Ishikawa (cell line): ENCODE measurements around the gene PTPRM.

Source experiments
- CEBPB ChIP-seq: IDR thresholded peaks from 2 replicates; pipeline ENCODE4 v1.6.1; 2012
- CREB1 ChIP-seq: IDR thresholded peaks from 2 replicates; pipeline ENCODE4 v1.6.1; 2012; ENCODE audit warnings: low read depth
- EGR1 ChIP-seq: IDR thresholded peaks from 2 replicates; pipeline ENCODE4 v1.6.1; 2012
- EP300 ChIP-seq: IDR thresholded peaks from 2 replicates; pipeline ENCODE4 v1.6.1; 2012; ENCODE audit warnings: borderline replicate concordance
- FOXM1 ChIP-seq: IDR thresholded peaks from 2 replicates; pipeline ENCODE4 v1.6.1; 2012; ENCODE audit warnings: low read depth, borderline replicate concordance
- NFIC ChIP-seq: IDR thresholded peaks from 2 replicates; pipeline ENCODE4 v1.6.1; 2012
- RAD21 ChIP-seq: IDR thresholded peaks from 2 replicates; pipeline ENCODE4 v1.6.1; 2012; ENCODE audit warnings: low read depth
- TAF1 ChIP-seq: IDR thresholded peaks from 2 replicates; pipeline ENCODE4 v1.6.1; 2012; ENCODE audit warnings: low read depth, mild to moderate bottlenecking
- TCF12 ChIP-seq: IDR thresholded peaks from 2 replicates; pipeline ENCODE4 v1.6.1; 2012; ENCODE audit warnings: low read depth
- TEAD4 ChIP-seq: IDR thresholded peaks from 2 replicates; pipeline ENCODE4 v1.6.1; 2012
- YY1 ChIP-seq: IDR thresholded peaks from 2 replicates; pipeline ENCODE4 v1.6.1; 2012; ENCODE audit warnings: low read depth
- ZBTB7A ChIP-seq: IDR thresholded peaks from 2 replicates; pipeline ENCODE4 v1.6.1; 2012; ENCODE audit warnings: low read depth
- TF ChIP-seq, protein P1 (sequence below): IDR thresholded peaks from 2 replicates; pipeline ENCODE4 v1.6.1; 2012; ENCODE audit warnings: low read depth, mild to moderate bottlenecking
- TF ChIP-seq, protein P2 (sequence below): IDR thresholded peaks from 2 replicates; pipeline ENCODE4 v1.6.1; 2012
- TF ChIP-seq, protein P3 (sequence below): IDR thresholded peaks from 2 replicates; pipeline ENCODE4 v1.6.1; 2012

The PTPRM gene

DNA sequence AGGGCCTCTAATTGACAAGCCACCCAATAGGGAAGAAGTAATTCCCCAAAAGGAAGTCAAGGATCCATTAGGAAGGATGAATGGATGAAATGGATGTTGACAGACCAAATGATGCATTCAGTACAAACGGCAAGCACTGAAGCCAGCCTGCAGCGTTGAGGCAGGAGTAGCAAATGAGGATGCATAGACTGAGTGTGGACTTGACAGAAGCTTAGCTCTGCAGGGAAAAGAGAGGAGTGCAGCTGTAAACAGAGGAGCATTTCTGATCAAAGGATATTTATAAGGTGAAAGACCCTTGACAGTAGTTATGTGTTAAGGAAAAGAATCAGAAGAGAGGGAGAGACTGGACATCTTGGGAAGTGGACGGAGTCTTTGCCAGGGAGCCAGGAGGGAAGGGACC lies 788.9 kb downstream of the PTPRM start:
- TF ChIP-seq CREB1 (no peak), EGR1 (no peak), YY1 (no peak)
- TF ChIP-seq, protein P1, sequence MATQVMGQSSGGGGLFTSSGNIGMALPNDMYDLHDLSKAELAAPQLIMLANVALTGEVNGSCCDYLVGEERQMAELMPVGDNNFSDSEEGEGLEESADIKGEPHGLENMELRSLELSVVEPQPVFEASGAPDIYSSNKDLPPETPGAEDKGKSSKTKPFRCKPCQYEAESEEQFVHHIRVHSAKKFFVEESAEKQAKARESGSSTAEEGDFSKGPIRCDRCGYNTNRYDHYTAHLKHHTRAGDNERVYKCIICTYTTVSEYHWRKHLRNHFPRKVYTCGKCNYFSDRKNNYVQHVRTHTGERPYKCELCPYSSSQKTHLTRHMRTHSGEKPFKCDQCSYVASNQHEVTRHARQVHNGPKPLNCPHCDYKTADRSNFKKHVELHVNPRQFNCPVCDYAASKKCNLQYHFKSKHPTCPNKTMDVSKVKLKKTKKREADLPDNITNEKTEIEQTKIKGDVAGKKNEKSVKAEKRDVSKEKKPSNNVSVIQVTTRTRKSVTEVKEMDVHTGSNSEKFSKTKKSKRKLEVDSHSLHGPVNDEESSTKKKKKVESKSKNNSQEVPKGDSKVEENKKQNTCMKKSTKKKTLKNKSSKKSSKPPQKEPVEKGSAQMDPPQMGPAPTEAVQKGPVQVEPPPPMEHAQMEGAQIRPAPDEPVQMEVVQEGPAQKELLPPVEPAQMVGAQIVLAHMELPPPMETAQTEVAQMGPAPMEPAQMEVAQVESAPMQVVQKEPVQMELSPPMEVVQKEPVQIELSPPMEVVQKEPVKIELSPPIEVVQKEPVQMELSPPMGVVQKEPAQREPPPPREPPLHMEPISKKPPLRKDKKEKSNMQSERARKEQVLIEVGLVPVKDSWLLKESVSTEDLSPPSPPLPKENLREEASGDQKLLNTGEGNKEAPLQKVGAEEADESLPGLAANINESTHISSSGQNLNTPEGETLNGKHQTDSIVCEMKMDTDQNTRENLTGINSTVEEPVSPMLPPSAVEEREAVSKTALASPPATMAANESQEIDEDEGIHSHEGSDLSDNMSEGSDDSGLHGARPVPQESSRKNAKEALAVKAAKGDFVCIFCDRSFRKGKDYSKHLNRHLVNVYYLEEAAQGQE: no peak
- TF ChIP-seq, protein P2, sequence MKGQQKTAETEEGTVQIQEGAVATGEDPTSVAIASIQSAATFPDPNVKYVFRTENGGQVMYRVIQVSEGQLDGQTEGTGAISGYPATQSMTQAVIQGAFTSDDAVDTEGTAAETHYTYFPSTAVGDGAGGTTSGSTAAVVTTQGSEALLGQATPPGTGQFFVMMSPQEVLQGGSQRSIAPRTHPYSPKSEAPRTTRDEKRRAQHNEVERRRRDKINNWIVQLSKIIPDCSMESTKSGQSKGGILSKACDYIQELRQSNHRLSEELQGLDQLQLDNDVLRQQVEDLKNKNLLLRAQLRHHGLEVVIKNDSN: no peak

DNA sequence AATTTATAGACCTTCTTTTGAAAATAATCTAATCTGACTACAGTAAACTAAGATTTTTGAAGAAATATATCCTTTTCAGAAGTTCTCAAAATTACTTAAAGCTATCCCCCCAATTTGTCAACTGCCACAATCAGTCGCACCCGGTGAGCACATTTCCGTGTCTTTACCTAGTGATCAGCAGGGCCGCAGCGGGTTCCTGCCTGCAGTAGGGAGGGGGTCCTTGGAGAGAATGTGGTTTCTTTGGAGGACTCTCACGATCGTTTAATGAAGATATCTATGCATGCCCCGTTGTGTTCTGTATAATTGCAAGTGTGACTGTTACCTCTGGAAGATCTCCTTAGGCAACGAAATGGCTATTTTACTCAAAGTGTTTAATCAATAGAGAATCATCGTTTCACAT lies 790.2 kb downstream of the PTPRM start:
- no peak for TF ChIP-seq TAF1
- no peak for TF ChIP-seq CREB1
- TF ChIP-seq RAD21: no peak

DNA sequence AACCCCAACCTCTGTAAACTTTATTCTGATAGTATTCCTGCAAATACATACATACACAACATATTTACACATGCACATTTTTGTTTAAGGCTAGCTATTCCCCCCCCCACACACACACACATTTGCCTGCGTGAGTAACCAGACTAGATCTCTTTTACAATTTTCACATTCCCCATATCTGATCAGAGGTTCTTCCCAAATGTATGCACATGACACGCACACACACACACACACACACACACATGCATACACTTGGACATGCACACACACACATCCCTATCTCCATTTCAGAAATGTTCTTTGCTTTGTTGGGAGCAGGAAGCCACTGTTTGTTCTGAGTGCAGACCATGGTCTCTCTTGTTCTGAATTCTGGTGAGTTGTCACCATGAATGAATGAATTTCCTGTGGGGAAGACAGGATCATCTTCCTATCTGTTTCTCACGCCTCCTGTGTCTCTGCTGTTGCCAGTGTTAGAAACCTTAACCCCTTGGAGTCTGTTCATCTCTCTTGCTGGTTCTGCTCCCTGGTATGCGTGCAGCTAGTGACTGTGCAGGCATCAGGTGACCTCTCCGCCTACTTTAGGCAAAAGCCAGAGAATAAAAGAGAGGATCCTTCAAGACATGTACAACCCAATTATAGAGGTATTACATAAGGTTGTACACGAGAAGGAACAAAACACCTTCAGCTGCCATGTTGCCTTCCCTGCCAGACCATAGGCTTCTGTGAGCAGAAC lies 791.1 kb downstream of the PTPRM start:
- no peak for TF ChIP-seq CEBPB
- no peak for TF ChIP-seq EP300
- no peak for TF ChIP-seq NFIC
- no peak for TF ChIP-seq CREB1
- no peak for TF ChIP-seq FOXM1
- no peak for TF ChIP-seq EGR1
- no peak for TF ChIP-seq ZBTB7A
- TF ChIP-seq, protein P3, sequence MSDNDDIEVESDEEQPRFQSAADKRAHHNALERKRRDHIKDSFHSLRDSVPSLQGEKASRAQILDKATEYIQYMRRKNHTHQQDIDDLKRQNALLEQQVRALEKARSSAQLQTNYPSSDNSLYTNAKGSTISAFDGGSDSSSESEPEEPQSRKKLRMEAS: no peak
- no peak for TF ChIP-seq TEAD4
- TF ChIP-seq, protein P1: no peak
- TF ChIP-seq, protein P2: no peak
- no peak for TF ChIP-seq TCF12
- no peak for TF ChIP-seq TAF1
- TF ChIP-seq RAD21: no peak
- TF ChIP-seq YY1: no peak

DNA sequence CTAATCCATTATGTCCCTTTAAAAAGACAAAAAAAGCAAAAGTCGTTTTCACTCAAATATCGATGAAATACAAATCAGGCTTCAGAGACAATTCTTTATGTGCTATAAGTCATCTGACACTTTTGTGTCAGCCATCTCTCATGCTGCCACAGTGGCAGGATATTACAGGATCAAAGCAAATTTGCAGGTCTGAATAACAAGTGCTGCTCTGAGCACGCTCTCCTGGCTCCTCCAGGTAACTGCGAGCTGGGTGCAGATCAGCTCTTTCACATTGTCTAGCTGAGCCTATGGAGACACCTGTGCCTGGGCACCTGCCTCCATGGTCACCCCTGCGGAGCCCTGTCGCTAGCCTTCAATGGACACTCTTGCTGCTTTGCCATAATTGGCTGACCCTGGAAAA lies 792.0 kb downstream of the PTPRM start:
- TF ChIP-seq YY1 (no peak), TAF1 (no peak), CREB1 (no peak), RAD21 (no peak), TEAD4 (no peak), EP300 (no peak), NFIC (no peak), ZBTB7A (no peak), CEBPB (no peak), EGR1 (no peak), FOXM1 (no peak), TCF12 (no peak)
- TF ChIP-seq, protein P2: no peak
- TF ChIP-seq, protein P1: no peak
- TF ChIP-seq, protein P3: no peak
